Measurements from ENCODE around the gene SPATS2. TPM values are rescaled to one million over a fixed set of nuclear protein-coding genes. Genes with fewer than 3 reads are reported as not detected.

SPATS2 gene
- polyA plus RNA-seq, 1 of the 3 experiments (the other 2 are of a cell fraction), result 72.9 TPM

GRCh38 chr12:49358483-49359141 lies 8.7 kb upstream of the SPATS2 start:
- Histone ChIP-seq H3K9me3 (no peaks in the 10 kb centered on the region), H3K4me2 (peak overlapping the region; percentile 14; the same call in 1 of the 2 replicates), H3K4me1 (ENCODE audit: control insufficient read depth in 1 of 2, insufficient read depth in 2 of 2, low read depth in 1 of 2, low read length in 1 of 2) (no peaks in the 10 kb centered on the region), H2AFZ (ENCODE audit: low read depth) (peak overlapping the region; percentile 18), H4K20me1 (ENCODE audit: insufficient read depth) (no peaks in the 10 kb centered on the region), H3F3A (replicated peaks; ENCODE audit: insufficient read depth) (peaks cover 26% of the 10 kb centered on the region), H3K79me2 (ENCODE audit: insufficient read depth) (no peaks in the 10 kb centered on the region), H3K27me3 (ENCODE audit: insufficient read depth) (no peaks in the 10 kb centered on the region), H3K9me2 (no peaks in the 10 kb centered on the region), H3K9ac (peak overlapping the region; percentile 0; the same call in 1 of the 2 replicates), H3K36me3 (replicated peaks in 1 of 2; ENCODE audit: control insufficient read depth in 1 of 2, insufficient read depth in 2 of 2, low read length in 1 of 2) (no peaks in the 10 kb centered on the region), H3K4me3 (ENCODE audit: low read depth in 2 of 2, low read length in 1 of 2) (peak overlapping the region in 1 of 2 experiments; percentile 43; a peak in 1 of 4 replicates), H3K27ac (ENCODE audit: low read depth in 2 of 2, low read length in 1 of 2) (peak overlapping the region in 1 of 2 experiments; percentile 44; a peak in 2 of 4 replicates)
- DNase-seq, result peak; percentile 74
- CTCF ChIA-PET, result interaction anchor here (0.6 to 16.8 kb wide), 79 partner anchors 10 to 546 kb away, joined by 3 to 617 read pairs (median 4); partner anchors contain the start of genes DNAJC22, KCNH3, MCRS1 and PRPF40B
- TF ChIP-seq IRF3 (IDR thresholded peaks at IDR 0.05; ENCODE audit: low read depth, low read length) (no peak), NFIC (IDR thresholded peaks at IDR 0.05; ENCODE audit: borderline replicate concordance) (no peak), RAD21 (IDR thresholded peaks at IDR 0.05; ENCODE audit: low read length) (peak; percentile 97), USF2 (IDR thresholded peaks at IDR 0.05; ENCODE audit: borderline replicate concordance, low read depth, low read length) (no peak), CTCF (IDR thresholded peaks at IDR 0.05) (peak; percentile 92), MXI1 (IDR thresholded peaks at IDR 0.05; ENCODE audit: low read depth, low read length) (0 out of 2 replicates have a peak, but pooled peaks have one; percentile 33), POLR2AphosphoS5 (IDR thresholded peaks at IDR 0.05; ENCODE audit: low read depth, low read length) (no peak), JUND (IDR thresholded peaks at IDR 0.05) (no peak), TAF1 (IDR thresholded peaks at IDR 0.05; ENCODE audit: borderline replicate concordance, low read depth, low read length) (no peak), RCOR1 (IDR thresholded peaks at IDR 0.05; ENCODE audit: low read length) (no peak), SMC3 (IDR thresholded peaks at IDR 0.05; ENCODE audit: low read depth, low read length) (peak; percentile 92), EZH2phosphoT487 (IDR thresholded peaks at IDR 0.05; ENCODE audit: borderline replicate concordance, low read depth) (no peak), MAX (IDR thresholded peaks at IDR 0.05; ENCODE audit: low read depth) (0 out of 2 replicates have a peak, but pooled peaks have one; percentile 16)
- POLR2A ChIA-PET, result interaction anchor here (0.5 to 1.6 kb wide), 5 partner anchors 8 to 209 kb away, joined by 3 to 11 read pairs (median 4); partner anchors contain the start of genes MCRS1 and SPATS2
- 21% methylated on average over 7 of the region's 7 CpGs for WGBS (ENCODE audit: low lambda C conversion rate)
